Measurements from ENCODE around the gene RAB39B.

DNA sequence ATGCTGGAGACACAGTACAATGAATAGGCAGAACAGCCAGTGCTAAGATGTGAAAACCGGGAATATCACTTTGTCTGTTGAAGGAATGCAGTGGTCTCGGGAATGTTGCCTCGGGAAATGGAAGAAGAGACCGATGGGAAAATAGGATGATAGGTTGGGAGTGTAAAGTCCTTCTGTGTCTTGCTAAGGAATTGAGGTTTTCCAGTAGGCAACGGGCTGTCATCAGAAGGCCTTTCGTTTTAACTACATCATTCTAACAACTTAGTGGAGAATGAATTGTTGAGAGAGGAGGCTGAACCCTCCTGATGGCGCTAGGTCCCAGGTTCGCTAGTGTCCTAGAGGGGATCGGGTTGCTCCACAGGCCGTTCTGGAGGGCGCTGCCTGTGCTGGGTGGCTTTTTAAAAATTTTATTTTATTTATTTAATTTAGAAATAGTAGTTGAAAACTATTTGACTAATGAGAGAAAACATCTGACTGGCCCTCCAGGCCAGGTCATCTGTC lies 47.3 kb downstream of the RAB39B start:
- no peak for TF ChIP-seq SIN3A (IDR thresholded peaks at IDR 0.05; ENCODE audit: borderline replicate concordance, insufficient read depth, low read length)
- no peak for TF ChIP-seq REST (IDR thresholded peaks at IDR 0.05; ENCODE audit: insufficient read depth in 1 of 2, low read depth in 2 of 2, low read length in 2 of 2)

All from PFSK-1 (cell line).